ENCODE data around the gene NCAPH2. TPM values are rescaled to one million over a fixed set of nuclear protein-coding genes. Genes with fewer than 3 reads are reported as not detected.
A peak's percentile ranks its signal among the peaks of the same experiment; 100 is the strongest.

Gene NCAPH2
- total and polyA plus RNA-seq, 2 of the 8 experiments (the other 6 are each of a cell fraction or from before 2014, with no cell fraction given) = 62.2 to 81.6 TPM

DNA sequence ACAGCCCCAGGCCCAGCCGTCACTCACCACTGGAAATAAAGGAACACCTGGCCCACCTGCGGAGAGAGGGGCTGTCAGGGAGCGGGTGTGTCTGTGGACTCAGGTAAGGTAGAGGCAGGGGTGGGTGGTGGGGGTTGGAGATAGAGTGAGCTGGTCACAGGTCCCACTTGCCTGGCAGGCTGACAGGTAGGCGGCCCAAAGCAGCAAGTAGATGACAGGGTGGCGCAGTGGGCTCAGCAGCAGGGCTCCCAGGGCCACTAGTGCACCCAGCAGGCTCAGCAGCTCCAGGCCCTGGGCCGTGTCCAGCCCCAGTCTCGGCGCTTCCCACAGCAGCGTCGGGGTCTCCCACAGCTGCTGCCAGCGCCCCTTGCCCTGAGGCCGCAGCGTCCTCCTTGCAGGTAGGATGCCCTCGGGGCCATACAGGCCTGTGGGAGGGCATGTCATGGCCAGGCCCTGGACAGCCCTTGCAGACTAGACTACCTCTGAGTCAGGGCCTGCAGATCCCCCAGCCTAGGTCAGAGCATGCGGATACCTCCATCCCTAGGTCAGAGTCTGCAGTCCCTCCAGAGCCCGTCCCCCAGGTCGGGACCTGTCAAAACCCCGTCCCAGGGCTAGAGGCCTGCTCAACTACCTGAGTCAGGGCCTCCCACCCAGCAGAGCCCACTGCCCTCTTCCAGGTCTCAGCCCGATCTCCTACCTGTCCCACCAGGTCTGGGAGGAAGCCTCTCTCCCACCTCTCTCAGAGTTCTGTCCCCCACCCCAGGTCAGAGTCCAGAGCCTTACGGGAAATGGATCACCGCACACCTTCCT lies 1.2 kb upstream of the NCAPH2 start:
- no peak overlapping the region for H2BK20ac ChIP-seq (ENCODE audit: low read length)
- H3K23me2 ChIP-seq (ENCODE audit: low read depth, low read length) = peaks cover 11% of the 10 kb centered on the region; the same call in 1 of the 2 replicates
- H3K14ac ChIP-seq (ENCODE audit: insufficient read length) = no peak overlapping the region
- peak overlapping the region in 3 of 4 experiments; percentile 6 to 66 (median 35); a peak in 4 of 7 replicates for H3K9ac ChIP-seq (replicated peaks in 1 of 4; ENCODE audit: extremely low read depth in 1 of 4, low read depth in 3 of 4, low read length in 3 of 4)
- H2BK12ac ChIP-seq (ENCODE audit: low read depth, low read length) = no peak overlapping the region
- H2BK5ac ChIP-seq (ENCODE audit: low read depth, low read length) = peak overlapping the region; percentile 60; the same call in 1 of the 2 replicates
- POLR2A ChIA-PET (ENCODE audit: partially characterized antibody) = interaction anchor here (0.8 to 2.7 kb wide), 5 partner anchors 9 to 37 kb away, joined by 3 to 17 read pairs (median 3); partner anchors contain the start of genes ADM2 and MIOX
- peaks cover 0 to 15% (median 0%) of the 10 kb centered on the region in 4 experiments; a peak in 3 of 8 replicates for H3K36me3 ChIP-seq (ENCODE audit: control insufficient read depth in 2 of 4, insufficient read depth in 4 of 4, low read length in 3 of 4)
- peak overlapping the region; percentile 98; the same call in 1 of the 2 replicates for H2AFZ ChIP-seq (ENCODE audit: low read length)
- no peak overlapping the region for H4K5ac ChIP-seq (ENCODE audit: insufficient read length, low read depth, low read length)
- no peak overlapping the region for H3K27ac ChIP-seq (ENCODE audit: low read depth, low read length)
- H3K4ac ChIP-seq (replicated peaks; ENCODE audit: insufficient read length, low read depth, low read length) = no peak overlapping the region
- H2BK15ac ChIP-seq (ENCODE audit: low read length) = no peak overlapping the region
- peaks cover 9% of the 10 kb centered on the region; the same call in 1 of the 2 replicates for H3K79me1 ChIP-seq (ENCODE audit: low read depth, low read length)
- peaks cover 0 to 18% of the 10 kb centered on the region in 2 experiments; a peak in 2 of 4 replicates for H3K79me2 ChIP-seq (ENCODE audit: control insufficient read depth in 1 of 2, insufficient read depth in 2 of 2, low read length in 2 of 2)
- H3K4me1 ChIP-seq (replicated peaks in 1 of 4; ENCODE audit: control insufficient read depth in 3 of 4, insufficient read depth in 4 of 4, low read length in 3 of 4) = peaks cover 2 to 8% (median 5%) of the 10 kb centered on the region in 4 experiments
- FAIRE-seq (no peak), DNase-seq (ENCODE audit: low read depth in 1 of 2, low spot score in 2 of 2) (peak in 1 of 2 experiments; percentile 53)
- peak overlapping the region; percentile 55 to 100 (median 88) for H3K4me3 ChIP-seq (ENCODE audit: extremely low read depth in 1 of 4, insufficient read depth in 2 of 4, low read depth in 3 of 4, low read length in 4 of 4)
- no peak overlapping the region for H4K91ac ChIP-seq (replicated peaks; ENCODE audit: insufficient read length, low read length)
- no peak overlapping the region for H2BK120ac ChIP-seq (replicated peaks; ENCODE audit: low read depth, low read length)
- H3K56ac ChIP-seq (replicated peaks; ENCODE audit: insufficient read length, low read depth, low read length) = peak overlapping the region; percentile 77
- H2AK5ac ChIP-seq (ENCODE audit: low read depth, low read length) = no peak overlapping the region
- H3K27me3 ChIP-seq (replicated peaks in 1 of 4; ENCODE audit: control insufficient read depth in 3 of 4, extremely low read depth in 1 of 4, insufficient read depth in 3 of 4, low read length in 3 of 4) = no peaks in the 10 kb centered on the region
- WGBS, 2 experiments (ENCODE audit: extremely low coverage in 1 of 2, insufficient coverage in 1 of 2, insufficient read length in 1 of 2, insufficient replicate concordance in 2 of 2, low coverage in 1 of 2, low lambda C conversion rate in 2 of 2, missing lambda C conversion rate in 1 of 2) = 62% methylated on average over 21 of the region's 21 CpGs; no CpG with 5 or more reads in 1 of the 2 experiments
- no peak overlapping the region for H3K23ac ChIP-seq (ENCODE audit: insufficient read length)
- H3K18ac ChIP-seq (ENCODE audit: extremely low read depth, low read length) = peak overlapping the region; percentile 83
- H4K20me1 ChIP-seq (replicated peaks in 1 of 2; ENCODE audit: control insufficient read depth in 1 of 2, insufficient read depth in 2 of 2, low read length in 2 of 2) = peaks cover 0 to 18% of the 10 kb centered on the region in 2 experiments
- no peak overlapping the region; the same call in 1 of the 2 replicates for H4K8ac ChIP-seq (ENCODE audit: extremely low read depth, insufficient read depth, low read length)
- CTCF ChIA-PET (ENCODE audit: partially characterized antibody) = interaction anchor here (0.8 to 2.7 kb wide), 4 partner anchors 9 to 21 kb away, joined by 3 to 22 read pairs (median 4); no protein-coding TSS in a partner anchor
- H3K9me3 ChIP-seq (ENCODE audit: insufficient read depth in 2 of 2, low read depth in 1 of 2, low read length in 1 of 2) = no peaks in the 10 kb centered on the region
- H3K4me2 ChIP-seq (ENCODE audit: insufficient read depth in 1 of 2, low read depth in 2 of 2, low read length in 2 of 2) = peak overlapping the region; percentile 65 to 96
- TF ChIP-seq, protein P1, sequence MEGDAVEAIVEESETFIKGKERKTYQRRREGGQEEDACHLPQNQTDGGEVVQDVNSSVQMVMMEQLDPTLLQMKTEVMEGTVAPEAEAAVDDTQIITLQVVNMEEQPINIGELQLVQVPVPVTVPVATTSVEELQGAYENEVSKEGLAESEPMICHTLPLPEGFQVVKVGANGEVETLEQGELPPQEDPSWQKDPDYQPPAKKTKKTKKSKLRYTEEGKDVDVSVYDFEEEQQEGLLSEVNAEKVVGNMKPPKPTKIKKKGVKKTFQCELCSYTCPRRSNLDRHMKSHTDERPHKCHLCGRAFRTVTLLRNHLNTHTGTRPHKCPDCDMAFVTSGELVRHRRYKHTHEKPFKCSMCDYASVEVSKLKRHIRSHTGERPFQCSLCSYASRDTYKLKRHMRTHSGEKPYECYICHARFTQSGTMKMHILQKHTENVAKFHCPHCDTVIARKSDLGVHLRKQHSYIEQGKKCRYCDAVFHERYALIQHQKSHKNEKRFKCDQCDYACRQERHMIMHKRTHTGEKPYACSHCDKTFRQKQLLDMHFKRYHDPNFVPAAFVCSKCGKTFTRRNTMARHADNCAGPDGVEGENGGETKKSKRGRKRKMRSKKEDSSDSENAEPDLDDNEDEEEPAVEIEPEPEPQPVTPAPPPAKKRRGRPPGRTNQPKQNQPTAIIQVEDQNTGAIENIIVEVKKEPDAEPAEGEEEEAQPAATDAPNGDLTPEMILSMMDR (IDR thresholded peaks at IDR 0.05; ENCODE audit: control extremely low read depth in 1 of 3, insufficient read depth in 1 of 3, low read depth in 1 of 3, low read length in 3 of 3) = no peak
- TF ChIP-seq ASH2L (IDR thresholded peaks at IDR 0.05; ENCODE audit: low read length) (no peak), GABPA (IDR thresholded peaks at IDR 0.05; ENCODE audit: borderline replicate concordance, insufficient read depth, low read length) (no peak), SP4 (IDR thresholded peaks at IDR 0.05; ENCODE audit: low read length) (no peak), RFX5 (IDR thresholded peaks at IDR 0.05; ENCODE audit: borderline replicate concordance, low read depth, low read length) (no peak)

All from H1 (cell line).